Endometrial microvascular endothelial cells (primary cell): Measurements from ENCODE around the gene ERBB2. TPM values are rescaled to one million over a fixed set of nuclear protein-coding genes. Genes with fewer than 3 reads are reported as not detected.
"Not testable (repeated sequence)": the region's sequence is repeated elsewhere in the genome, so short reads cannot be mapped to it uniquely, and the experiment has no call there.

Experiments used
- in situ Hi-C: cut with HindIII; loops from 2 replicates; pipeline ENCODE4 v1.10.0; 2017; ENCODE audit warnings: low sequenced_read_pairs, low pct_unique_long_range_greater_than_20kb; ENCODE audit errors: inconsistent ontology term
- total RNA-seq: library from RNA; depleted of rRNA; stranded (reverse); fragments of >200 nt; gene quantifications from one replicate; pipeline ENCODE4 v1.2.3, GENCODE V29; 2015; ENCODE audit errors: inconsistent ontology term

Gene ERBB2
- total RNA-seq, 1 donor from 2014 or later = 35.4 TPM

DNA sequence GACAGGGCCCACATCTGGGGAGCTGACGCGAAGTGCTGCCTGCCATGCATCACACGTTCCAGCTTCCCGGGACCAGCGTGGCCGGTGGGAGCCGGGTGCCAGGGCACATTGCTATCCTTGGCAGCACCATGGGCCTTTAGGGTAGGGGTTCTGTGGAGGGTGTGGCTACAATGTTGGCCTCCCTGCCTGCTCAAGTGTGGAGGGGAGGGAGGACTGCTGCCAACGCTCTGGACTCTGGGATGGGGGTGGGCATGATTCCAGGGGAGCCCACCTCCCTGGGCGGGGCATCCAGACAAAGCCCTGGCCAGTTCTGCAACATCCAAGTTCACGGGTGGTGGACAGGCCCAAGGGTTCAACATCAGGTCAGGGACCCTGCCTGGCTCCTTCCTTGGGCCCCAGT, 51.8 kb downstream of the ERBB2 start:
- in situ Hi-C loops = no loop called here

- in situ Hi-C loops = no loop called here
Observed at GRCh38 chr17:39752241-39752881, 52.5 kb downstream of the ERBB2 start.

DNA sequence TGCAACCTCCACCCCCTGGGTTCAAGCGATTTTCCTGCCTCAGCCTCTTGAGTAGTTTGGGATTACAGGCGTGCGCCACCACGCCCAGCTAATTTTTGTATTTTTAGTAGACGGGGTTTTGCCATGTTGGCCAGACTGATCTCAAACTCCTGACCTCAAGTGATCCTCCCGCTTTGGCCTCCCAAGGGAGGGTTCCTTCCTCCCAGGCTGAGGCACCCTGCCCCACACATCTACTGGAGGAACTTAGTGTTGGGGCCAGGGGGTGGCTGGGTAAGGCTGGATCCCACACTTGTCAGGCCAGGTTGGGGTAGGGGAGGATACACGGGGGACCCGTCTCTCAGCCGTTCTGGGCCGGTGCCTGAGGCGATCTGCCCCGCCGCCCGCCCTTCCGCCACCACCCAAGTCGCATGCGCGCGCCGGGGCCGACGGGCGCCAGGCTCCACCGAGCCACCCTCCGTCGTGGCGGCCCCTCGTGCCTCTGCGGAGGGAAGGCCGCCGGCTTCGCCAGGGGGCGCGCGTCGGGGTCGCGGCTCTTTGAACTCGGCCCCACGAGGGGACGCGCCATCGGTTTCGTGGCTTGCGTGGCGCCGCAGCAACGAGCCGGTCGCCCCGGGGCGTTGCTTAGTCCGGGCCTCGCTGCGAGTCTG, 53.8 kb downstream of the ERBB2 start:
- in situ Hi-C loops = no loop called here

- in situ Hi-C loops = no loop called here
Observed at GRCh38 chr17:39754161-39754957, 54.5 kb downstream of the ERBB2 start.

GRCh38 chr17:39754958-39755553, 55.2 kb downstream of the ERBB2 start:
- in situ Hi-C loops = no loop called here

- in situ Hi-C loops = no loop called here
Observed at GRCh38 chr17:39755554-39756379, 55.9 kb downstream of the ERBB2 start.

GRCh38 chr17:39756380-39757079, 56.7 kb downstream of the ERBB2 start:
- in situ Hi-C loops = no loop called here

- in situ Hi-C loops = no loop called here
Observed at GRCh38 chr17:39757176-39757662, 57.4 kb downstream of the ERBB2 start.

- in situ Hi-C loops = no loop called here
Observed at GRCh38 chr17:39757931-39758873, 58.3 kb downstream of the ERBB2 start.

GRCh38 chr17:39759204-39759603, 59.3 kb downstream of the ERBB2 start:
- in situ Hi-C loops = no loop called here

DNA sequence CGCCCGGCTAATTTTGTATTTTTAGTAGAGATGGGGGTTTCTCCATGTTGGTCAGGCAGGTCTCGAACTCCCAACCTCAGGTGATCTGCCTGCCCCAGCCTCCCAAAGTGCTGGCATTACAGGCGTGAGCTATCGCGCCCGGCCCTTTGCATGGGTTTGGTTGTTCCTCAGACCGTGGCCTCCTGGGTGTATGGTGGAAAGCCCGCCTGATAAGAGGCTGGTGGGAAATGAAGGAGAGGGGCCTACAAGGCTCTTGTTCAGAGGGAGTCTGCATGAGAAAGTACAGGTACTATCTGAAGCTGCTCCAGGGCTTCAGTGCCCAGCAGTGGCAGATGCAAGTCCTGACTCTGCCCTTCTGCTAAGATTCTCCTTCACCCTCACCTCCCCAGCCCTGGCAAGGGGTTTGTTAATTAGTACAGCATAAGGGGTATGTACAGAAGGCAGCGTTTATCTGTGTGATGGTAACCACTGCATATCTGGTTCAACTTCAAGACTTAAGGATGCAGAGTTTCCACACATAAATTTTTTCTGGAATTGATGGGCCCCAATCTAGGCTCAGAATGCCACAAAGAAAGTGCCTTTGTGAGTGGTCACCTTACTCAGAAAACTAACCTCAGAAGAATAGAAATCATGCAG, 62.1 kb downstream of the ERBB2 start:
- in situ Hi-C loops = no loop called here

DNA sequence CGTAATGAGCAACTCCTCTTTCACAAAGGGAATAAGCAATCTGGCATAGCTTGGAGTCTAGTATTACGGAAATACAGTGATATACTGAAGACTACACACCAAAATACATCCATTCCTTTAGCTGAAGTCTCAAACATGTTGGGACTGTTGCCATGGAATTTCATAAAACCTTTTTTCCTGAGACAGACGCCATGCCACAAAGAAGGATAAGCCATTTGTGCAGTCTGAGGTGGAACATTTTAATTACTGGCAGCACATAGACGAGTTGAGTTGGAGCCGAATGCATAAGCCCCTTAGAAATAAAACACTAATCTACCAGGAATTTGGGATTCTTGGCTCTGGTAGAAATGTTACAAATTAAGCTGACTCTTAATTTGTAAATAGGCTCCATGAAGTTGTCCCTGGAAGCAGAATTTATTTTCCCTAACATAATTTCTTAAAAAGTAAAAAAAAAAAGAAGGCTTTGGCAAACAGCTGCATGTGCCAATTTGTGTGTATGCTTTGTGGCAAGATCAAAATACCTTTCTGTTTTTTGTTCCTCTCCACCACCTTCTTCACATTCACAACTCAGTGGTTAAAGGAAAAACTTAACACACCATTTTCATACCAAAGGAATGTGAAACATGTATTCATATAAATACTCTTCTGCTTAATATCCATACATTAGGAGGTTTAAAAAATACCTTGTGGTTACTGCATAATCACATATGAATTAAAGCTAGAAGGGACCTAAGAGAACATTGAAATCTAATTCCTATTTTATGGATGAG, 63.4 kb downstream of the ERBB2 start:
- in situ Hi-C loops = no loop called here

- in situ Hi-C loops = not testable (repeated sequence)
Observed at GRCh38 chr17:39764171-39764570, 64.3 kb downstream of the ERBB2 start.

DNA sequence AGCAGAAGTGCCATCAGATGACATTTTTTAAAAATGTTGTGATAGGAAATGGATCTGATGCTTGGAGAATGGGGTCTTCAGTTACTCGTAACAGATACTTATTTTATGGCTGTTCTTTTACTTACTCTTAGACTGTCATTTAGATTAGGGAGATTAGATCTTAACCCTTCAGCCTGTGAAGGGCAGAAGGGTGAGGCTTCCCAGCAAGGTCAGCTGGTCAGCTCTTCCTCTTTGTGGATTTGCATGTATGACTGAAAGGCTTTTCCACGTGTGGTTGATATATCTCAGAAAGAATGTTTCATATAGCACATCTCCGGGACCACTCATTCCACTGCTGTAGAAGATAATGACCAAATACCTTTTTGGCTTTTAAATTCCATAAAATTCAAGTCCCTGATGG, 65.3 kb downstream of the ERBB2 start:
- in situ Hi-C loops = no loop called here

- in situ Hi-C loops = no loop called here
Observed at GRCh38 chr17:39765766-39766165, 65.9 kb downstream of the ERBB2 start.

GRCh38 chr17:39767147-39767546, 67.3 kb downstream of the ERBB2 start:
- in situ Hi-C loops = no loop called here
